Stimulated activated CD4-positive, alpha-beta T cell treated with anti-CD3 and anti-CD28 coated beads, Interleukin-15, amount 100 ng/mL, for 1 hour (primary cell): ENCODE results near the gene ABHD12.

Source experiments
- DNase-seq, 2 donors: peaks; one replicate each; pipeline ENCODE4 v3.0.0-alpha.2; 2020; ENCODE audit warnings: low read depth in 1 of 2, low spot score in 1 of 2

ABHD12 gene

DNA sequence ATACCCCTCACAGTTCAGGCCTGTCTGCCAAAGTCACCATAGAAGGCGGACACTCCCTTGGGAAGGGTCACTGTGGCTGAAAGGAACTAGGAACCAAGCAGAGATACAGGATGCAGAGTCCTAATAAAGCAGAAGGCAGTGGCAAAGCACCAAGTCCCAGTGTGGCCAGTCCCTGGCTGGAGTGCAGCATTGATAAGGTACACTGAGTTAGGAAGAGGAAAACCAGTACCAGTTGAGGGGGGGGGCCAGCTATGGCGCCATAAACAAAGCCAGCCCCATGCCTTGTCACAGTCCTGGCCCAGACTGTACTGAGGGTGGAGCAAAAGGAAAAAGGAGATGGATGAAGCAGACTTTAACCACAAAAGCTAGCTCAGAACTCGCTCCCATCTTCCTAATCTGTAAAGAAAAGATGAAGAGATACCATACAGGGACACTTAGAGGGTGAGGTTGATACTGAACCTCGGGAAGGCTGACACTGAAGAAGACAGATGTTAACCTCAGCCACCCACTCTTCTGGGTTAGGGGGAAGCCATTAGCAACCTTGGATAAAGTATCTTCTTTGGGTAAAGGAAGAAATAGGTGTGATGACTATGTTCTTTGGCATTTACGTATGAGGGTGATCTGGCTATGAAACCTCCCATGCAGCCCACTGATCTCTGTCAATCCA is 7.8 kb downstream of the ABHD12 start:
- DNase-seq, result no peak

DNA sequence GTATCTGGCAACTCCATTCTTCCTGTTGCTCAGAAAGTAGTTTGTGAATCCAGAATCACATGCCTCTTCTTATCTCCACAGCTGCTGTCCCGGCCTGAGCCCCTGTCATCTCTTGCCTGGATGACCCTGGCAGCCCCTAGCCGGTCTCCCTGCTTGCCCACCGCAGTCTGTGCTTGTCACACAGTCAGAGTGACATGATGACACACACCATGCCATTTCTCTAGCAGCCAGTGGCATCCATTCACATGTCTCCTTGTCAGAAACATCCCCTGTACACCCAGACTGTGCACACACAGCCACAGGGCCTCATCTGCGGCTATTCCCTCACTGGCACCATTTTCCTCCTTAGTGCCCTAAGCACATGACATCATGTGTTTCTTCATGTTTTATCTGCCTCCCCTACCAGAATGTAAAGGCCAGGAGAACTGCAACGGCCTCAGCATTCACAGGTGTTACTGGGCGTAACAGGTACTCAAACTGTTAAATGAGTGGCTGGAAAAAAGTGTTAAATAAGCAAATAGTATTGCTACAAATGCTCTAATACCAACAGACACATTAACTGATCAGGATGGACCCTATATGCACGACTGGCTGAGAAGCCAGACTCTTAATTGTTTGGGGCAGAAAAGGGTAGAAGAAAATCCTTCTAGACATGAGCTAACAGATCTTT is 9.6 kb downstream of the ABHD12 start:
- no peak for DNase-seq

DNA sequence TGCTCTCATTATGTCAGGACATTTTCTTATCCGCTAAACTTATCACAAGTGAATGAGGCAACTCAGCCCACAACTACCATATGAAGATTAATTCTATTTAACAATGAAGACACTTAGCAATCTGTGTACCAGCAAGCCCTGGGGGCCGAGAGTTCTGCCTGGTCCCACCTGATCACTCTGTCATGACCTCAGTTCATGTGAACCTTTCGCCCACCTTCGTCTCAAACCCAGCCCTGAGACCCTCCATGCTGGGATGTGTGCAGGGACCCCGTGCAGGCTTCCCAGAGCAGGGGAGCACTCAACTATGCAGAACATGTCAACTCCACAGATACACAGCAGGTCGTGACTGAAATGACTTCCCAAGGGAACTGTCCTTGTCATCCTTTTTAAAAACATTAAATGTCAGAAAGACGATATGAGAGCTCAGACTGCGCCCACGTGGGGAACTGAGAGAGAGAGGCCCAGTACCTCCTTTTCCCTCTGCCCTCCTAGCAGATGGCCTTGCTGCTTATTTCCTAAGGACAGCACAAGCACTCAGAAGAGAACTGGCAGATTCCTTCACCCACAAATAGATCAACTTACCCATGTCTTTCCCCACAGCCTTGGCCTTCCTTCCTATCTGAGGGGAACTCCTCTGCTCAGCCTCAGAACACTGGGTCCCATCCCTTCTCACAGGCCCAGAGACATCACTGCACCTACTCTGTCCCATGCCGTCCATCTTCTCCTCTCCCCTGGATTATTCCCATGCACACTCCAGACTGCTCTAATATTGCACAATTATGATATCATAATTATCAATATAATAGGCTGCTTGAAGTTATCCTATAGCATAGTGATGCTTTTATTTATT is 11.5 kb downstream of the ABHD12 start:
- no peak for DNase-seq

DNA sequence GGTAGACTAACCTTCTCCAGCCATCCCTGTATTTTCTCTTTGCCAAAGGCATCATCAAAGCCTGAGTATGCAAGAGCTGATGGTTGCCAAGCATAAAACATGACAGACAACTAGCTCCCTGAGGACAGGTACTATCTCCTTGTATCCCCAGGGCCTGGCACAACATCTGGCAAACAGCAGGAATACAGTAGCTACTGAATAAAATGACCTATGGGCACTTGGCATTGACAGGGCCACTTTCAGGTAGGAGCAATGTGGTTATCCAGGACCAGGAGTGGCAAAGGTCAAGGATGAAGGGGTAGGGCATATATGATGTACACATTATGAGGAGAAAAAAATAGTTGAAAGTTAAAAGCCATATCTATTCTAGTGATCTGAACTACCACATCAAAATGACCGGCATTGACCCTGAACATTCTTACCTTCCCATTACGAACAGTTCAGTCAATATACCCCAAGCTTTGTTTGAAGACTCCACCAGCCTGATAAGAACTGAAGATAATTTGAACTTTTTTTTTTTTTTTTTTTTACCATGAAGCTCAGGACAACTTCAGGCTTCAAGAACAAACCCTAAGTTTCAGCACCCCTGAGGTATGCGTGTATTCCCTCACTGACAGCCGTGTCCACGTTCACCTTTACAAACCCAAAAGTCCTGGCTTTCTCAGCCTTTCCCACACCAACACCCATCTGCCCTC is 12.3 kb downstream of the ABHD12 start:
- DNase-seq, result no peak

DNA sequence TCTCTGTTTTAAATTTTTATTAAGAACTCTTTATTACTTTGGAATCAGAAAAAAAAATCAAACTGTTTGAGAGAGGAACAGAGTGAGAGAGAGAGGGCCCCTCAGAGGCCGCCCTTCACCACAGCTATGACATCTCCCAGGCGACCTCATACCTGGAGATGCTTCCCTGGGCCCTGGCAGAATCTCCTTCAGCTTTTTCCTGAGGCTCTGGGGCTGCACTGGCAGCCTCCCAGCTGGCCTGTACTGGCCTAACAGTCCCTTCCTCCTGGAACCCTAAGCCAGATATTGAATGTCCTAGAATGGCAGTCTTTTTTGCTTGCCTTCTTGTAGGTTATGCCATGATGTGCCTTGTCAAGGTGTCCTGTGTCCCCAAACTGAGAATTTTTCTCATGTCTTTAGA is 13.7 kb downstream of the ABHD12 start:
- no peak for DNase-seq

DNA sequence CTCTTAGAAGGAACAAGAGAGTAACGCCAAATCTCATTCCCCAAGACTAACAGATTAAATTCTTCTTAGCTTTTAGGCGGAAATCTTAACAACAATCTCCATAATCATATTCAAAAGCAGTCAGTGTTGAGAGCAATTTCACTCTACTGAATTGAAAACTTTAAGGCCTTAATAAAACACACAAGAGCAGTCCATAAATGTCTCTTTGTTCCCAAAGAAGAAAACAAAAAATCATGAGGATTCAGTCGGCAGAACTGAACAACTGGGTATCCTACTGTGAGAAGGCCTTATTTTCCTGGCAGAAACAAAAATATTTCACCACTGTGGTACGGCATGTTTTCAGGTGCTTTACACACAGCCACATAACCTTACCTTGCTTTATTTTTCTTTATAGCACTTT is 14.4 kb downstream of the ABHD12 start:
- DNase-seq, result no peak

DNA sequence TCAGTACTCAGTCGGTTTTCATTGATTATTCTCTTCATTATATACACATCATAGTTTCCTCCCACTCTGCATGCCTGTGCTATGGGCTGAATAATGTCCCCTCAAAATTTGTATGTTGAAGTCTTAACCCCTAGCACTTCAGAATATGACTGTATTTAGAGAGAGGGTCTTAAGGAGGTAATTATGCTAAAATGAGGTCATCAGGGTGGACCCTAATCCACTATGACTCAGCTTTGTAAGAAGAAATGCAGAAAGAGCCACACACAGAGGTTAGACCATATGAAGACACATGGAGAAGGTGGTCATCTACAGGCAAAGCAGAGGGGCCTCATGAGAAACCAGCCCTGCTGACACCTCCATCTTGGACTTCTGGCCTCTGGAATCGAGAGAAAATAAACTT is 15.8 kb downstream of the ABHD12 start:
- no peak for DNase-seq

DNA sequence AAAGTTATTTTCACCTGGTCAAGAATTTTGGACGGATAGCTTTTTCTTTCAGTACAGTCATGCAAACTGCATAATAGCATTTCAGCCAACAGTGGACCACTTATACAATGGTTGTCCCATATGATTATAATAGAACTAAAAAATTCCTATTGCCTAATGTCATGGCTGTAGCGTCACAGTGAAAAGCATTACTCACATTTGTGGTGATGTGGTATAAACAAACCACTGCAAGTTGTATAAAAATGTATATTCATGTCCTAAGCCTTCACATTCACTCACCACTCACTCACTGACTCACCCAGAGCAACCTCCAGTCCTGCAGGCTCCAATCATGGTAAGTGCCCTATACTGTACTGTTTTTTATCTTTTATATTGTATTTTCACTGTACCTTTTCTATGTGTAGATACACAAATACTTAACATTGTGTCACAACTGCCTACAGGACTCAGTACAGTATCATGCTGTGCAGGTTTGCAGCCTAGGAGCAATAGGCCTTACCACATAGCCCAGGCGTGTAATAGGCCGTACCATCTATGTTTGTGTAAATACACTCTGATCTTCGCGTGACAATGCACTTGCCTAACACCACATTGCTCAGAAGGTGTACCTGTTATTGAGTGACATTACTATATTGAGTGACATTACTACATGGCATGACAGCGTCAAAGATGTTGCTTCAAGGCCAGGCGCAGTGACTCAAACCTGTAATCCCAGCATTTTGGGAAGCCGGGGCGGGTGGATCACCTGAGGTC is 17.9 kb downstream of the ABHD12 start:
- DNase-seq, result no peak

DNA sequence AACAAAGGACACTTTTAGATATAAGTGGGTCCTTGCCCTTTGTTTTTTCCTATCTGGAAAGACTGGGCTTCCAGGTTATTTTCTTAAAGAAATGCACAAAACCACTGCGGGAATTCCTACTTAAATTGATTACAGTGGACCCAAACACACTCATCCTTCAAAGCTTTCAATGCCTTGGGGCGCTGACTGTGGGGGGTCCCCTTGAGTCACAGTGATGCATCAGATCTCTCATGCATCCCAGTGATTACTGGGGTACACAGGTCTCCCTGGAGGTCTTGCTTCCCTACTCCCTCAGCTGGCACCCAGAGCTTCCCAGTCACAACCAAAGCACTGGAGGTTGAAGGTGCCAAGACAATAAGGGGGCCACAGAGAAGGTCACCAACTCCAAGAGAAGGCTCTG is 20.7 kb downstream of the ABHD12 start:
- no peak for DNase-seq

DNA sequence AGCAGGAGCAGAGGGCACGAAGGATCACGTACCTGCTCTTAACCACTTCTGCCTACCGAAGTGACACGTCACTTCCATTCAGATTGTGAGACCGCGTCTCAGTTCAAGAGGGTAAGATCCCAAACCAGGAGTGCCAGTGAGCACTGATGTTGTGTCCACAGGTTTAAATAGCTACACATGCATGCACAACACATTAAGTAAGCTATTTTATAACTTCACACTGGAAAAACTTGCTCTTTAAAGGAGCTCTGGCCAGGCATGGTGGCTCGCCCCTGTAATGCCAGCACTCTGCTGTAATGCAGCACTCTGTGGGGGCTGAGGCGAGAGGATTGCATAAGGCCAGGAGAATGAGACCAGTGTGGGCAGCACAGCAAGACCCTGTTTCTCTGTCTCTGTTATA is 21.1 kb downstream of the ABHD12 start:
- no peak for DNase-seq

DNA sequence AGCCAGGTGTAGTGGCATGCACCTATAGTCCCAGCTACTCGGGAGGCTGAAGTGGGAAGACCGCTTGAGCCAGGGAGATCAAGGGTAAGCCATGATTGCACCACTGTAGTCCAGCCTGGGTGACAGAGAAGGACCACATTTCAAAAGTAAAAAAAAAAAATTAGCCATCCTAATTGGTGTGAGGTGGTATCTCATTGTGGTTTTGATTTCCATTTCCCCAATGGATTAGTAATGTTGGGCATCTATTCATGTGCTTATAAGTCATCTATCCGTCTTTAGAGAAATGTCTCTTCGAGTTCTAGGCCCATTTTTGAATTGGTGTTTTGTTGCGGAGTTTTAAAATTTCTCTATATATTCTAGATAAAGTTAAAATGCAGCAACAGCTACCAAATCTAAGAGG is 21.7 kb downstream of the ABHD12 start:
- no peak for DNase-seq

DNA sequence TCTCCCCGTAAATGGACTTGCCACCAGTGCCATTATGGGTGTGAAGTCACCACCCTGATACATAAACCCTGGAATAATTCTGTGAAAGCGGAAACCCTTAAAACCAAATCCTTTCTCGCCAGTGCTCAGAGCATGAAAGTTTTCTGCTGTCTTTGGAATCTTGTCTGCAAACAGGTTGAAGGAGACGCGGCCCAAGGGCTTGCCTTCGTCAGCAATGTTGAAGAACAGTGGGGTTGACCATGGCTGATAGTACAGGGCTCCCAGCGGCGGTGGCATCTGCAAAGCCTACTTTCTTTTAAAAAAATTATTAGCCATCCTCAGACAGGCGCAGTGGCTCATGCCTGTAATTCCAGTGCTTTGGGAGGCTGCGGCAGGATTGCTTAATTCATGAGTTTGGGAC is 22.1 kb downstream of the ABHD12 start:
- no peak for DNase-seq

DNA sequence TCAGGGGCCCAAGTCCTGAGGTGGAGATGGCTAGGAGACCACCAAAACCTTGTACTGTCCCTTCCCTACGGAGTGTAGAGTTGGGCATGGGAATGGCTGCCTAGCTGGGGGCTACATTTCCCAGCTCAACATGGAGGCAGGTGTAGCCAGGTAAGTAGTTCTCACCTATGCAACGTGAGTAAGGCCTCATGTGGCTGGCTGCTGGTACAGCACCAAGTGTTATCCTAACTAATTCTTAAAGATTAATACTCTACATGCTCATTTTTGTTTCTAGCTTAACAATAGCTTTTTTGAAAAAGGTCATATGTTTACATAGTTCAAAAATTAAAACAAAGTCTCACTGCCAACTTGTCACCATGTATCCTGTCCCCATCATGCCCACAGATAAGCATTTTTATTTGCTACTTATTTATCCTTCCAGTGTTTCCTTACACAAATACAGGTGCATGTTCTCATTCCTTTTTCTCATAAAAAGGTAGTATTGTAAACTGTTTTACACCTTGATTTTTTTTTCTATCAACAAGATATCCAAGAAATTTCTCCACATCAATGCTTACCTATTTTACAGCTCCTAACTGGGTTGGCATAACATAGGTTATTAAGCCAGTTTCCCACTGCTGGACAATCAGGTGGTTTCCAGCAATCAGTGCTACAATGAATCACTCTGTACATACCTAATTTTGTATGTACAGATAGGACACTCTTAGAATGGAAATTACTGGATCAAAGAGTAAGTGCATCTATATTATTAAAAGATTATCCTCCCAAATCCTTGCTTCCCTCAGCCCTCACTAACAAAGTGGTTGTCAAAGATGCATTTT is 25.5 kb downstream of the ABHD12 start:
- no peak for DNase-seq

DNA sequence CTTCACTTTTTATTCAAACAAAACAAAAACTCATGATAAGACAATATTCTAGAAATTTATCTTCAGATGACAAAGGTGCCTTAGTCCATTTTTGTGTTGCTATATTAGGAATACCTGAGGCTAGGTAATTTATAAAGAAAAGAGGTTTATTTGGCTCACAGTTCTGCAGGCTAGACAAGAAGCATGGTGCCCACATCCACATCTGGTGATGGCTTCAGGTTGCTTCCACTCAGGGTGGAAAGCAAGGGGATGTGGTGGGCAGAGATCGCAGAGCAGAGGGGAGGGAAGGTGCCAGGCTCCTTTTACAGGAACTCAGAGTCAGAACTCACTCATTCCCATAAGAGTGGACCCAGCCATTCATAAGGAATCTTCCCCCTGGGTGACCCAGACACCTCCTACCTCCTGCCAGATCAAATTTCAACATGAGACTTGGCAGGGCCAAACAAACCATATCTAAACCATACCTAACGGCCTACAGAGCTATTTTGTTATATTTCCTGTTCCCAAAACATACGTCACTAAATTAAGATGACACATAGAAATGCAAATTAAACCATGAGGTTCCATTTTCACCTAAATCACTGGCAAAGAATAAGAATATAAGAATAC is 26.4 kb downstream of the ABHD12 start:
- DNase-seq, result no peak

DNA sequence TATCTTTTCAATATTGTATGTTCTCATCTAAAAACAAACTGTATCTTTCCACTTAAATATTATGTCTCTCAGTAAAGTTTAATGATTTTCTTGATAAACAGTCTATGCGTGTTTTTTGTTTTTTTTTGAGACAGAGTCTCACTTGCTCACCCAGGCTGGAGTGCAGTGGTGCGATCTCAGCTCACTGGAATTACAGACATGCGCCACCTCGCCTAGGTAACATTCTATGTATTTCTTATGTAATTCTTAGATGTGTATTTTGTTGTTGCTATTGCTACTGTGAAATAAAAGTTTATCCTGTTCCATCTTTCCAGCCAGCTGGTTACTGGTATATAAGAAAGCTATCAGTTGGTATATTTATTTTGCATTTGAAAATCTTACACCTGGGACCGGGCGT is 29.4 kb downstream of the ABHD12 start:
- DNase-seq, result no peak

DNA sequence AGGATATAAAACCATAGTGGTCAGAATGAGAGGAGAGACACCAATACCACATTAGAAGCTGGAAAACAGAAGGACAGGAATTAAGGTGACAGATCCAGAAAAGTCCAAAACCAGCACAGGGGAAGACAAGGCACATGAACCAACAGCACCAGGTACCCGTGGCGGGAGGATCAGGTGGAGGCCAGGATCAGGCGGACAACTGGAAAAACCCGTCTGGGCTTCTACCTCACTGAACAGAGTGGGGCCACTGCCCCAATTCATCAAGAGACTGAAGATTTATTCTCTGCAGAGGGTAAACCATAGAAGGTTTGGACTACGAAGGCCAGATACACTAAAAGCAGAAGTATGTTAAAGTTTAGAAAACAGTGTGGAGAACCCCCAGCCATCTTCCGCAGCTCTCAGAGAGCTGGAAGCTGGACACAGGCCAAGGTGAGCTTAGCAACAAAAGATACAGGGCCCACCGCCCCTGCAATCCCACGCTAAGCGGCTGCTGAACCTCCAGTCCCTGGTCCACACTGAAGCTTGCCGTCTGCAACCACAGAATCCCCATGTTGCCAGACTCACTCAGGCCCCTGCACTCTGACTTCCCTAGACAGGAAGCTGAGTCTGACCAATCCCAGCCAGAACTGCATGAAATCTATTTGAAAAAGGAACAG is 29.9 kb downstream of the ABHD12 start:
- DNase-seq, result no peak

DNA sequence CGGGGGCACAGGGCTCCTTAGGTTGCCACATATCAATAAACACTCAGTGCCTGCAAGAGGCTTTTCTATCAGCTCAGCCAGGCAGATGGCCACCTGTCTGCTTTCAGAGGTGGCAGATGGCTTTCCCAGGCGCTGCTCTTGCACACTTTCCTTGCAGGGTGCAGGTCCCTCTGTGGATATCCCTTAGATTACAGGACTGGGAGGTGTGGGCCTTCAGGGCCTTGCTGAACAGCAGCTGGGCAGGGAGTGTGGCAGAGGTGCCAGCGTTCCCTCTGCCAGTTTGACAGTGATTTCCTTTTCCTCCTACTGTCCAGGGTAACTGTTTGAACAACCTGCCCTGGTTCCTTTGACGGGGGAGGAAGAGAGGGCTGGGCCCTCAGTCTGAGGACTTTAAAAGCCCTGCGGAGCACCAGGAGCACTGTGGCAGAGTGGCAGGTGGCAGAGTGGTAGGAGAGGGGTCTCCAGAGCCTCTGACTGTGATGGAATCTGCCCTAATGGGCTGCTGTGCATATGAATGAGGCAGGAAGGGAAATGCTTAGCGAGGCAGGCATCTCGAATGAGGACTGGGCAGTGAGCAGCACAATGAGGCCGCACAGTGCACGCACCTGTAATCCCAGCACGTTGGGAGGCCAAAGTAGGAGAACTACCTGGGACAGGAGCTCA is 34.2 kb downstream of the ABHD12 start:
- no peak for DNase-seq

DNA sequence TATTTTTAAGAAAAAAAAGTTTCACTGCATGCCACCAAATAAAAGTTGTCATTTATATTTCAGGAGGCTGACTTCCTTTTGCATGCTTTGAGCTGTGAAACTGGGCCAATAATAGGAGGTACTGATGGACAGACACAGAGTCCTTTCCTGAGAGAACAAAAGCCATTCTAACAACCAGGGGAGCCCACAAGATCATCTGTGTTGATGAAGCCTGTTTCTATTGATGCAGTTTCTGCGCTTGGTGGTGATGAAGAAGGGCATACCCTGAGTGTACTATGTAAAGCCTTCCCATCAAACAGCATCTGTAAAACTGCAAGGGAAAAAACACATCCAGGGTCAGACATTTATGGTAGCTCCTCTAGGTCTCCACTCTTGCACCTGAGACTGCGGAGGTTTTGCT is 34.8 kb downstream of the ABHD12 start:
- DNase-seq, result no peak
